AG10803 (cell line): ENCODE data around the gene TAF1D.
"Not testable (repeated sequence)": the region's sequence is repeated elsewhere in the genome, so short reads cannot be mapped to it uniquely, and the experiment has no call there.

Experiments used
- DNase-seq: peaks from one replicate; pipeline ENCODE4 v3.0.0; 2010; ENCODE audit warnings: low read depth
- H3K4me3 ChIP-seq: 2 replicates; pipeline ENCODE4 v1.5.1; 2011; ENCODE audit warnings: mild to moderate bottlenecking, low read length, control low read depth
- CTCF ChIP-seq: conservative IDR thresholded peaks from 2 replicates; pipeline ENCODE4 v1.5.1; 2011; ENCODE audit warnings: mild to moderate bottlenecking, low read length, control low read depth, inconsistent platforms

Gene TAF1D

DNA sequence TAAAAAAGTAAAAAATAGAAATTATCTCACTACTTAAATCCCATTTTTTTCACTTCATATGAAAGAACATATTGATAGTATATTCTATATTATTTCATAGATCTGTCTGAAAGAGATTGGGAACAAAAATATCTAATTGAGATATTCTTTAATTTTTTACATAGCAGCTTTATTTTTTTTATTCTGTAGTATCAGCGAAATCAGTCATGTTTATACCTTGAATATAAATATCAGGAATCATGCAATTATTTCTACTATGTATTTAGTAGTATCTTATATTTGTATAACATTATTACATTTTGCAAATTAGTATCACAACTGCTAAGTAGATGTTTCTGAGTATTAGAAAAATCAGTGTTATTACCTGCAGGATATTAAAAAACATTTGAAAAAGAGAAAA, 20.6 kb upstream of the TAF1D start:
- TF ChIP-seq CTCF, result no peak
- H3K4me3 ChIP-seq, result no peak overlapping the region
- no peak for DNase-seq

DNA sequence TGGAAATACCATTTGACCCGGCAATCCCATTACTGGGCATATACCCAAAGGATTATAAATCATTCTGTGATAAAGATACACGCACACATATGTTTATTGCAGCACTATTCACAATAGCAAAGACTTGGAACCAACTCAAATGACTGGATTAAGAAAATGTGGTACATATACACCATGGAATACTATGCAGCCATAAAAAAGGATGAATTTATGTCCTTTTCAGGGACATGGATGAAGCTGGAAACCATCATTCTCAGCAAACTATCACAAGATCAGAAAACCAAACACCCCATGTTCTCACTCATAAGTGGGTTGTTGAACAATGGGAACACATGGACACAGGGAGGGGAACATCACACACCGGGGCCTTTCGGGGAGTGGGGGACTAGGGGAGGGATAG, 17.8 kb upstream of the TAF1D start:
- H3K4me3 ChIP-seq, DNase-seq: not testable (repeated sequence)

DNA sequence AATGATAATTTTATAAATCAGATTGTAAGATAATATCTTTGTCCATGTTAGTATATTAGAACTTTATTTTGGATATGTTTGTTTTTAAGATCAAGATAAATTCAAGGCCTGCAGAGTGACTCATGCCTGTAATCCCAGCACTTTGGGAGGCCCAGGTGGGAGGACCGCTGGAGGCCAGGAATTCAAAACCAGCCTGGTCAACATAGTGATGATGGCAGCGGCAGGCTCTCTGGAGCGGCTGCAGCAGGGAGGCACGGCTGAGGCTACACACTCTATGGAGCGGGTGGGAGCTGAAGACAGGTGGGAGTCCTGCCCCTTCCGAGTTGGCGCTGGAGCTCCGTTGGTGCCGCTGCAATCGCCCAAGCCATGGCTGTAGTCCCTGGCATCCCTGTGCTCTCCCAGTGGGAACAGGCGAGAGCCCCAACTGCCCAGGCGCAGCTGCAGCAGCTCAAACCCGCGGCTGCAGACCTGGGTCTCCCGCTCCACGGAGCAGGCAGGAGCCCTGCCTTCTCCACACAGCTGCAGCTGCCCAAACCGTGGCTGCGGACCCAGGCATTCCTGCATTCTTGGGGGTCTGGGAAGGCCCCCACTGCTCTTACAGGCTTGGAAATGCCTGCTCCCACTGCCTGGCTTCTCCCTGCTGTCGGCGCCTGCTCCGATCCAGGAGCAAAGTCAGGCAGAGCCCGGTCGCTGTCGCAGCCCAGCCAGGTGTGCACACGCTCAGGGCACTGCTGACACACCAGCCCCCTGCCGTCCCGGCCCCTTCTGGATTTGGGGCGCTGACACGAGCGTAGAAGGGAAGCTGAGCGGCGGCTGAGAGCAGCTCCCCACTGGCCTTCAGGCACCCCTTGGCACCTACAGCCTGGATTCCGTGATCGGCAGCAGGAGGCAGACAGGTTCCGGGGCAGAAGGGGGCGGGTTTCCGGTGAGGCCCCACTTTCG, 16.9 kb upstream of the TAF1D start:
- no peak for TF ChIP-seq CTCF
- DNase-seq, result no peak
- H3K4me3 ChIP-seq, result no peak overlapping the region

DNA sequence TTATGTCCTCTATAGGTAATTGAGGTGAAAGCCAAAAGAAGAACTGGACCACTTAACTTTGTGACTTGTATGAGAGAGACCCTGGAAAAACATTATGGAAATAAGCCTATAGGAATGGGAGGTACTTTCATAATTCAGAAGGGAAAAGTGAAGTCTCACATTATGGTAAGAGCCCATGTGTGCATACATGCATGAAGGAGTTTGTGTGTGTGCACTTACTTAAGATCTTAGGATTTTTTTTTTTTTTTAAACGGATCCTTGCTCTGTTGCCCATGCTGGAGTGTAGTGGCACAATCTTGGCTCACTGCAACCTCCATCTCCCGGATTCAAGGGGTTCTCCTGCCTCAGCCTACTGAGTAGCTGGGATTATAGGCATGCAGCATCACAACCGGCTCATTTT, 16.0 kb upstream of the TAF1D start:
- no peak for TF ChIP-seq CTCF
- no peak for DNase-seq
- no peak overlapping the region for H3K4me3 ChIP-seq

DNA sequence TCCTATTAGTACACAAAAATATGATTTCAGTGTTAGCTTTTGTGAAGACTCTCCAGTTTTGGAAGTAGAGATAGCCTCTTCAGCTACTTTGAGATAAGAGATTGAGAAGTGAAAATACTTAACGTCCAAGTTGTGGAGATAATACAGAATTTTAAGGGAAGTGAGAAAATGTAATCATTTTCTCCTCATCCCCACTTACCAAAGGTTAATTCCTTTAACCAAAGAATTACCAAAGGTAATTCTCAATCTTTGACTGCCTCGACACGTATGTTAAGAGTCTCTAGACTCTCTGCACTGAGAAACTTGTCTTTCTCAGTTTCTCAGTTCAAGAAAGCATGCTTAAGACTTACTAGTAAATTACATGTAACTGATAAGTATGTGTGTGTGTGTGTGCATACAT, 15.5 kb upstream of the TAF1D start:
- no peak overlapping the region for H3K4me3 ChIP-seq
- DNase-seq, result no peak
- no peak for TF ChIP-seq CTCF

DNA sequence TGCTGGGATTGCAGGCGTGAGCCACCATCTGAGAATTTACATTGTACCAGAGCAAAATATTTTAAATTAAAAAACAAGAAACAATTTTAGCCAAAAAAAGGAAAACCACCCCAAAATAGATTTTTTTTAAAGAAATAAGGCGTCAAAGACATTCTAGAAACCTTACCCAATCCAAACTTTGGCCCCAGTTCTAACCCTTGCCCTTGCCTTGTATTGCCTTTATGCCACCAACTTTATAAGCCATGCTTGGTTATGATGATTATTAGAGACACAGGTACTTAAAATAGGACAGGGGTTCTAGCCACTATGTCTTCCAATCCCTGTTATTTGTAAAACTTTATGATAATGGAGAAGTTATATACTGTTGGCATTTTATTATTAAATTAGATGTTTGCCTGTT, 11.9 kb upstream of the TAF1D start:
- no peak overlapping the region for H3K4me3 ChIP-seq
- DNase-seq, result no peak
- TF ChIP-seq CTCF, result no peak

DNA sequence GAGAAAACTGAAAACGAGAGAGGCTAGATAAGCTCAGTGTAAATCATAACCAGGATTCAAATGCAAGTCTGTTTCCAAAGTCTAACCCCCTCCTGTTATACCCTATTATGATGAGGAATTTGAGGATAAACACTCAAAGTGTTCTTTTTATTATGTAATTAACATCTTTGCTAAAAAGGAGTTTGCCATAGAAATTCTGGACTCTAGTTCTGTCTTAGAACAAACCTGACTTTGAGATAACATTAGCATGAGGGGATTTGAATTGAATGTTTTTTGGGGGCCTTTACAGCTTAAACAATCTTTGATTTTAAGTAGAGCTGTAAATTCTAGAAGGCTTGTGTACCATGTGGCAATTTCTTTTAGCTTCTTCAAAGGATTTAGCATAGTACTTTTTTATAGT, 9.7 kb upstream of the TAF1D start:
- TF ChIP-seq CTCF, result no peak
- H3K4me3 ChIP-seq, result no peak overlapping the region
- DNase-seq, result no peak
